ENCODE measurements around the gene KRTAP29-1.
"Not testable (repeated sequence)": the region's sequence is repeated elsewhere in the genome, so short reads cannot be mapped to it uniquely, and the experiment has no call there.

The KRTAP29-1 gene, protein sequence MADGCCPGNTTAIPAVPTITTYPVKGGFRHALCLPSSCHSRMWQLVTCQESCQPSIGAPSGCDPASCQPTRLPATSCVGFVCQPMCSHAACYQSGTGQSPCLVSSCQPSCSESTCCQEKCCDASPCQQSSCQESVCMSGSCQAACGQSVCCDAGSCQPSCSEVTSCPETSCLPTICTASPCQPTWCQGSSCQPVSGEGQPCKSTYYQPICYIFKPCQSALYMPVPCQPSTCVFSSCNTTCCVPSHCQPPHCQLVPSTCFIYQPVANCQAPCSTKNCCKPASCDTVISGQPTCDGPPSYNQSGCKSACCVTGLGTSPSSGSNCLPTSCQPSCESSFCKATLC

DNA sequence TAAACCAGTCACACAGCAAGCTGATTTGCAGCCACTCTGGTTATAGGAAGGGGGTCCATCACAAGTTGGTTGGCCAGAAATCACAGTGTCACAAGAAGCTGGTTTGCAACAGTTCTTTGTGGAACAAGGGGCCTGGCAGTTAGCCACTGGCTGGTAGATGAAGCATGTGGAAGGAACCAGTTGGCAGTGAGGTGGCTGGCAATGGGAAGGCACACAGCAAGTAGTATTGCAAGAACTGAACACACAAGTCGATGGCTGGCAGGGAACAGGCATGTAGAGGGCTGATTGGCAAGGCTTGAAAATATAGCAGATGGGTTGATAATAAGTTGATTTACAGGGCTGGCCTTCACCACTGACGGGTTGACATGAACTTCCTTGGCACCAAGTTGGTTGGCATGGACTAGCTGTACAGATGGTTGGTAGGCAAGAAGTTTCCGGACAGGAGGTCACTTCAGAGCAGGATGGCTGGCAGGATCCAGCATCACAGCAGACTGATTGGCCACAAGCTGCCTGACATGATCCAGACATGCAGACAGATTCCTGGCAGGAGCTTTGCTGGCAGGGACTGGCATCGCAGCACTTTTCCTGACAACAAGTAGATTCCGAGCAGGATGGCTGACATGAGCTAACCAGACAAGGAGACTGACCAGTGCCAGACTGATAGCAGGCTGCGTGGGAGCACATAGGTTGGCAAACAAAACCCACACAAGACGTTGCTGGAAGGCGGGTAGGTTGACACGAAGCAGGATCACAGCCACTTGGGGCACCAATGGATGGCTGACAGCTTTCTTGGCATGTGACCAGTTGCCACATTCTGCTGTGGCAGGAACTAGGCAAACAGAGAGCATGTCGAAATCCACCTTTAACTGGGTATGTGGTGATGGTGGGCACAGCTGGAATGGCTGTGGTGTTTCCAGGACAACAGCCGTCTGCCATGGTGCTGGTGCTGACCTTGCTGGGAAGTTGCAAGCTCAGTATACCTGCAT, at the start of gene KRTAP29-1:
KRTAP29-1 (minus strand) TSS at position 936 of the 986 bp plus-strand sequence; CDS start at position 936, 0 bp downstream.
- no peak within 1 kb of the TSS for H3K4me3 ChIP-seq (ENCODE audit: low read depth in 1 of 2, low read length in 2 of 2)
- peaks cover under 1 to 9% of the 10 kb centered on the region in 2 donors for H3K27me3 ChIP-seq (ENCODE audit: control insufficient read depth in 1 of 2, insufficient read depth in 2 of 2, low read length in 2 of 2)
- H3K4me1 ChIP-seq (ENCODE audit: control insufficient read depth in 1 of 2, insufficient read depth in 2 of 2, low read length in 2 of 2): no peaks in the 10 kb centered on the region
- no peak within 1 kb of the TSS for H3K9ac ChIP-seq (ENCODE audit: low read depth in 1 of 2, low read length in 2 of 2)
- no peak within 1 kb of the TSS for H3K27ac ChIP-seq (ENCODE audit: low read depth, low read length)
- no peaks in the 10 kb centered on the region for H3K36me3 ChIP-seq (ENCODE audit: control insufficient read depth in 1 of 2, insufficient read depth in 2 of 2, low read length in 2 of 2)
- H3K9me3 ChIP-seq (ENCODE audit: control insufficient read depth in 1 of 2, low read length in 2 of 2): no peaks in the 10 kb centered on the region

DNA sequence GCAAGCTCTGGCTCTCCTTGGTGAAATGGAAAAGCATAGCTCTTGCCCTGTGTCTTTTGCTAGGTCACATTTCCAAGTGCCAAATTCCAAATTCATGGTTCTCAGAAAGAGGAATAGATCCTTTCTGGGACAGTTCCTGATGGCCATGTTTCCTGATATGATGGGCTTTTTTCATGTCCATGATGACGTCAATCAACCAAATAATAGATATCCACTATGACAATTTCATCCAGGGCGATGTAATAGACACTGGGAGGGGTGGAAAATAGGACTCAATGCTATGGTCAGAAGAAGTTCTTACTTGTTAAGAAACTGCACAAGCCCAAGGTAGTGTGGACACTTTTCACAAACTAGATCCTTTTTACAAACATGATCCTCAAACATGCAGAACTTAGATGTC, 48.5 kb upstream of the KRTAP29-1 start:
- Histone ChIP-seq H3K9ac (ENCODE audit: low read depth in 1 of 2, low read length in 2 of 2) (no peak overlapping the region), H3K9me3 (ENCODE audit: control insufficient read depth in 1 of 2, low read length in 2 of 2) (no peaks in the 10 kb centered on the region), H3K4me1 (ENCODE audit: control insufficient read depth in 1 of 2, insufficient read depth in 2 of 2, low read length in 2 of 2) (no peaks in the 10 kb centered on the region), H3K27me3 (ENCODE audit: control insufficient read depth in 1 of 2, insufficient read depth in 2 of 2, low read length in 2 of 2) (peaks cover 0 to 9% of the 10 kb centered on the region in 2 donors), H3K36me3 (ENCODE audit: control insufficient read depth in 1 of 2, insufficient read depth in 2 of 2, low read length in 2 of 2) (no peaks in the 10 kb centered on the region), H3K4me3 (ENCODE audit: low read depth in 1 of 2, low read length in 2 of 2) (no peak overlapping the region), H3K27ac (ENCODE audit: low read depth, low read length) (no peak overlapping the region)

DNA sequence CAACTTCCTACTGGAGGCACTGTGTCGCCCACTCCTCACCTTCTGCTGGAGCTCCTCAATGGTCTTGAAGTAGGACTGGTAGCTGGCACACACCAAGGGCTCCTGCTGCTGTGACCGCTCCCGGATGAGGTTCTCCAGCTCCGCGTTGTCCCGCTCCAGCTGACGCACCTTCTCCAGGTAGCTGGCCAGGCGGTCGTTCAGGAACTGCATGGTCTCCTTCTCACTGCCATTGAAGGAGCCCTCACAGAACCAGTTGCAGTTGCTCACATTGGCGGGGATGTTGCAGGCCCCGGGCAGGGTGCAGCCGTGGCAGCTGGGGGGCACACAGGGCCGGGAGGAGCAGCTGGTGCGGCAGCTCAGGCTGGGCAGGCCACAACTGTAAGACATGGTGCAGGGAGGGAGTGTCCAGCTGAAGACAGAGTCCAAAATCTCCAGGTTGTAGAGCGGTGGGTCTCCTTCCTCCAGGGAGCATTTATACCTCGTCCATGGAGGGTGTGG, 47.8 kb upstream of the KRTAP29-1 start, which contains the start of gene KRT33A:
KRT33A (minus strand) TSS at position 448 of the 498 bp plus-strand sequence; CDS start at position 387, 61 bp downstream.
- not testable (repeated sequence) for H3K36me3 ChIP-seq (ENCODE audit: control insufficient read depth in 1 of 2, insufficient read depth in 2 of 2, low read length in 2 of 2); H3K4me3 ChIP-seq (ENCODE audit: low read depth in 1 of 2, low read length in 2 of 2); H3K27ac ChIP-seq (ENCODE audit: low read depth, low read length); H3K9ac ChIP-seq (ENCODE audit: low read depth in 1 of 2, low read length in 2 of 2); H3K4me1 ChIP-seq (ENCODE audit: control insufficient read depth in 1 of 2, insufficient read depth in 2 of 2, low read length in 2 of 2); H3K27me3 ChIP-seq (ENCODE audit: control insufficient read depth in 1 of 2, insufficient read depth in 2 of 2, low read length in 2 of 2); H3K9me3 ChIP-seq (ENCODE audit: control insufficient read depth in 1 of 2, low read length in 2 of 2)

DNA sequence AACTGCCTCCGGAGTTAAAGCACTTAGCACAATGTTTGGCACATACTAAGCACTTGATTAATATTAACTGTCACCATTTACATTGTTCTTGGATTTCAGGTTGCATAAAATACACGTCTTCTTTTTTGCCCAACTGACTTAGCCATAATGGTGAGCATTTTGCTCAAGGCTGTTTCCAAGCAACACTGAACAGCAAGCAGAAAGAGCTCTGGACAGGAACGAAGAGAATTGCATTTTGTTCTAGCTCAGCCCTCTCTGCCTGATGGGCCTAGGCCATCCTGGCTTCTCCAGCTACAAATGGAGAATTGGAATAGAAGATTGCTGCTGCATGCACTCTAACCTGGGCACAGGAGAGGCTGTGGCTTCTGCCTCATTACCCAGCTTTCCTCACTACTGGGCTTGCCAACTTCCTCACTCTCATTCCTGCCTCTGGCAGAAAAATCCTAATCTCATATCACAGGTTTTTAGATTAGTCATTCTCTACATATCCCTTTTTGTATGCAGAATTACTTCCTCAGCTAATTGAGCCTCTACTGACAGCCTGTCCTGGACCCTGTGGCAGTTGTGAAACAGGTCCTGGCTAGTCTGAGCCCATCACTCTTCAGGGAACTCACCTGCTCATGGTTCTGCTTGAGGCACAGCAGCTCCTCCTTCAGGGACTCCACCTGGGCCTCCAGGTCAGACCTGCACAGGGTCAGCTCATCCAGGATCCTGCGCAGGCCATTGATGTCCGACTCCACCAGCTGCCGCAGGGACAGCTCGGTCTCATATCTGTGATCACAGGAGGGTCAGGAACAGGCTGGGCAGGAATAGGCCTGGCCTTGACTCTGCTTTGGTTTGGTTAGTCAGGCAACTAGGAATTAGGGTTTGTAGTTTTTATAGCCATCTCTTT, 45.5 kb upstream of the KRTAP29-1 start:
- no peak overlapping the region for H3K27ac ChIP-seq (ENCODE audit: low read depth, low read length)

DNA sequence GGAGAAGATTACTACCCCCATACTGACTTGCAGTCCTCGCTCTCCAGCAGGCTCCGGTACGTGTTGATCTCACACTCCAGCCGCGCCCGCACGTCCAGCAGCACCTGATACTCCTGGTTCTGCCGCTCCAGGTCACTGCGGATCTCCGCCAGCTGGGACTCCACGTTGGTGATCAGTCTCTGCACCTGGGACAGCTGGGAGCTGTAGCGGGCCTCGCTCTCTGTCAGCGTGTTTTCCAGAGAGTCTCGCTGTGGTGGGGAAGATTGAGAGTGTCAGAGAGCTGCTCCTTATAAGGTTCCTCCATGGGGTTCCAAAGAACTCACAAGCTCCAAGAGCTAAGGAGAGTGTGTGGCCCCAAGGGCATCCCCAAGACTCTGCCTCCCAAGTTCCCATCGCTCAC, 43.8 kb upstream of the KRTAP29-1 start:
- H3K9ac ChIP-seq (ENCODE audit: low read depth in 1 of 2, low read length in 2 of 2); H3K36me3 ChIP-seq (ENCODE audit: control insufficient read depth in 1 of 2, insufficient read depth in 2 of 2, low read length in 2 of 2); H3K4me1 ChIP-seq (ENCODE audit: control insufficient read depth in 1 of 2, insufficient read depth in 2 of 2, low read length in 2 of 2); H3K27me3 ChIP-seq (ENCODE audit: control insufficient read depth in 1 of 2, insufficient read depth in 2 of 2, low read length in 2 of 2); H3K9me3 ChIP-seq (ENCODE audit: control insufficient read depth in 1 of 2, low read length in 2 of 2); H3K27ac ChIP-seq (ENCODE audit: low read depth, low read length); H3K4me3 ChIP-seq (ENCODE audit: low read depth in 1 of 2, low read length in 2 of 2): not testable (repeated sequence)

More for the DNA sequence above, 45.5 kb upstream of the KRTAP29-1 start:
- no peaks in the 10 kb centered on the region for H3K36me3 ChIP-seq (ENCODE audit: control insufficient read depth in 1 of 2, insufficient read depth in 2 of 2, low read length in 2 of 2)
- H3K4me3 ChIP-seq (ENCODE audit: low read depth in 1 of 2, low read length in 2 of 2): no peak overlapping the region
- H3K4me1 ChIP-seq (ENCODE audit: control insufficient read depth in 1 of 2, insufficient read depth in 2 of 2, low read length in 2 of 2): no peaks in the 10 kb centered on the region
- H3K9me3 ChIP-seq (ENCODE audit: control insufficient read depth in 1 of 2, low read length in 2 of 2): no peaks in the 10 kb centered on the region
- peaks cover 0 to 3% of the 10 kb centered on the region in 2 donors for H3K27me3 ChIP-seq (ENCODE audit: control insufficient read depth in 1 of 2, insufficient read depth in 2 of 2, low read length in 2 of 2)
- no peak overlapping the region for H3K9ac ChIP-seq (ENCODE audit: low read depth in 1 of 2, low read length in 2 of 2)

DNA sequence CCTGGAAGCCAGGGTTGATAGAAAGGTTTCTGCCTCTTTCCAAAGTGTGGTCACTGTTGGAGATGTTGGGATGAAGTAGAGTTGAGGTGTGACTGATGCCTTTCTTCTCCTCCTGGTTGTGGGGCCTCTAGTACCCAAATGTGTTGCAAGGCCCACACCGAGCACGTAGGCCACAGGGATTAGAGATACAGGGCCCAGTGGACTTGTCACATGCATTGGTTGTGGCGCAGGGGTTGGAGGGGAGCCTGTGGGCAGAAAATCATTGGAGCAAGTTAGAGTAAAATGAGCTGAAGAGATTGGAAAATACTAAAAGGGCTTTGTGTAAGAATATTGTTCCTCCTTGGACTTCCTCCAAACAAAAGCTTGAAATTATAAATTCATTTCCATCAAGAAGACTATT, 43.3 kb upstream of the KRTAP29-1 start:
- H3K4me3 ChIP-seq (ENCODE audit: low read depth in 1 of 2, low read length in 2 of 2): no peak overlapping the region
- H3K9ac ChIP-seq (ENCODE audit: low read depth in 1 of 2, low read length in 2 of 2): no peak overlapping the region

DNA sequence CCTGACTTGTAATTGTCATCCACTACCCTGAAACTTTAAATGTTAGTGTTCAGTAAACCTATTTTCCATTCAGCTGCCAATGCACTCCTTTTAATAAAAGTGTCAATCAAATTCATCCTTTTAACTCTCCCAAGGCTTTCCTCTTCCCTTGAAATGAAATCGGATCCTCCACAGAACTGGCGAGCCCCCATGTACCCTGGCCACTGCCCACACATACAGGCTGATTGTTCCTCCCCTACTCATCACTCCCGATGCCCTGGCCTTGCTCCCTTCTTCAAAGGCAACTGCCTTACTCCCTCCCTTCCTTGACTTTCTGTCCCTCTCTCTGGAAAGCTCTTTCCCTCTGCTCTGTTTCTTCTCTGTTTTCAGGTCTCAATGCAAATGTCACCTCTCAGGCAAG, 40.4 kb upstream of the KRTAP29-1 start:
- Histone ChIP-seq H3K27me3 (ENCODE audit: control insufficient read depth in 1 of 2, insufficient read depth in 2 of 2, low read length in 2 of 2) (no peaks in the 10 kb centered on the region), H3K4me1 (ENCODE audit: control insufficient read depth in 1 of 2, insufficient read depth in 2 of 2, low read length in 2 of 2) (peaks cover 7 to 14% of the 10 kb centered on the region in 2 donors), H3K9me3 (ENCODE audit: control insufficient read depth in 1 of 2, low read length in 2 of 2) (no peaks in the 10 kb centered on the region), H3K9ac (ENCODE audit: low read depth in 1 of 2, low read length in 2 of 2) (no peak overlapping the region), H3K4me3 (ENCODE audit: low read depth in 1 of 2, low read length in 2 of 2) (no peak overlapping the region), H3K36me3 (ENCODE audit: control insufficient read depth in 1 of 2, insufficient read depth in 2 of 2, low read length in 2 of 2) (no peaks in the 10 kb centered on the region), H3K27ac (ENCODE audit: low read depth, low read length) (no peak overlapping the region)

More for the DNA sequence above, 43.3 kb upstream of the KRTAP29-1 start:
- Histone ChIP-seq H3K4me1 (ENCODE audit: control insufficient read depth in 1 of 2, insufficient read depth in 2 of 2, low read length in 2 of 2) (no peaks in the 10 kb centered on the region), H3K27me3 (ENCODE audit: control insufficient read depth in 1 of 2, insufficient read depth in 2 of 2, low read length in 2 of 2) (no peaks in the 10 kb centered on the region), H3K36me3 (ENCODE audit: control insufficient read depth in 1 of 2, insufficient read depth in 2 of 2, low read length in 2 of 2) (no peaks in the 10 kb centered on the region), H3K9me3 (ENCODE audit: control insufficient read depth in 1 of 2, low read length in 2 of 2) (no peaks in the 10 kb centered on the region), H3K27ac (ENCODE audit: low read depth, low read length) (no peak overlapping the region)

DNA sequence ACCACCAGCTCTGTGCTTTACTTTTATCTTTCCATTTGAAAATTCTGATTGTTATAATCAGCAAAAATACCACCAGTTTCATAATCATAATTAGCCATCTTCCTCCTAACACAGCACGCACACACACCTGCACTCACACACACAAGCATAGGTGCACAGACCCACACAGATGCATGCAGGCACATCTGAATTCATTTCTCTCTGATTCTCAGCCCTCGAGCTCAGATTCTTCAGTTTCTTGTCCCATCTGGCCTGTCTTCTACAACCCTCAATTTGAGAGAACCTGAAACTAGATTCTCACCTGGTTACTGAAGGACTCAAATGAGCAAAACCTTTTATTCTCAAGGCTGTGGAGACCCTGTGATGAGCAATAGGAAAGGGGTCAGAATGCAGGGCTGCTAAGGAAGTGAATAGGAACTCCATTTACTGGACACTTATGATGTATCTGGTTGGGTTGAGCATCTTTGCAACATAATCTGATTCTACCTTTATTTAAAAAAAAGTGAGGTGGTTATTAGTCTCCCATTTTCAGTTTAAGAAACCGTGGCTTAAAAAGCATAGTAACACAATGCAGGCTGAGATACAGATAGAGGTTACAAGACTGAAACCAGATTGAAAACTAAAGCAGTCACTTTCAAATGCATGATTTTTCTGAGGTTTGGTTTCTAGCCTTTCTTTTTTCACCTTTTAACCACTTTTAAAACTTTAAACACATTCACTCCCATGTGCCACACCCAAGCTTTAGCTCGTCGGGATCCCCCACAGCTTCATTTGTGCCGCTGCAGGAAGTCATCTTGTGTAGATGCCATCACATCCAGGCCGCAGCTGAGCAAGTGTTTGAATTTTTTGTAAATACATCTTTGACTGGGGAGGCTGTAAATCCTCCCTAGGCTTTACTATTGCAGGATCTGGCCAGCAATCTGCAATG, 38.5 kb upstream of the KRTAP29-1 start:
- no peak overlapping the region for H3K9ac ChIP-seq (ENCODE audit: low read depth in 1 of 2, low read length in 2 of 2)
- no peaks in the 10 kb centered on the region for H3K9me3 ChIP-seq (ENCODE audit: control insufficient read depth in 1 of 2, low read length in 2 of 2)
- H3K4me1 ChIP-seq (ENCODE audit: control insufficient read depth in 1 of 2, insufficient read depth in 2 of 2, low read length in 2 of 2): peaks cover 7 to 14% of the 10 kb centered on the region in 2 donors
- peaks cover 0 to 4% of the 10 kb centered on the region in 2 donors for H3K27me3 ChIP-seq (ENCODE audit: control insufficient read depth in 1 of 2, insufficient read depth in 2 of 2, low read length in 2 of 2)
- H3K27ac ChIP-seq (ENCODE audit: low read depth, low read length): no peak overlapping the region
- H3K36me3 ChIP-seq (ENCODE audit: control insufficient read depth in 1 of 2, insufficient read depth in 2 of 2, low read length in 2 of 2): no peaks in the 10 kb centered on the region
- no peak overlapping the region for H3K4me3 ChIP-seq (ENCODE audit: low read depth in 1 of 2, low read length in 2 of 2)

DNA sequence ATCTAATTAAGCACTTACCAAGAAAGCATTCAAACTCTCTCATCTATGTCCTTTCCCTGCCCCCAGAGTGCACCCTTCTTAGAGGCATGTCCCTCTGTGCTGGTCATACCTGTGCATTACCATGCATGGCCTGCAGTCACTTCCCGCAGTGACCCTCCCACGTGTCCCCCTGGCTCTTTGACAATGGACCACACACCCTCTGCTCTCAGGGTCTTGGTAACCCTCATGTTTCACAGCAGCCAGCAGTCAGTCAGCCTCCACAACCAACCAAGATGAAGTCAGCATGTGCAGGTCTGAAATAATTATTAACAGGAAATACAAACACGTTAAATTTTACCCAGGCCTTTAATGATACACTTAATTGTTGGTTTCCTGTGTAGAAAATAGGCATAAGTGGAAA, 37.8 kb upstream of the KRTAP29-1 start:
- Histone ChIP-seq H3K27ac (ENCODE audit: low read depth, low read length) (no peak overlapping the region), H3K27me3 (ENCODE audit: control insufficient read depth in 1 of 2, insufficient read depth in 2 of 2, low read length in 2 of 2) (peaks cover 0 to 7% of the 10 kb centered on the region in 2 donors)

More for the DNA sequence above, 37.8 kb upstream of the KRTAP29-1 start:
- H3K4me1 ChIP-seq (ENCODE audit: control insufficient read depth in 1 of 2, insufficient read depth in 2 of 2, low read length in 2 of 2): peaks cover 7 to 14% of the 10 kb centered on the region in 2 donors
- no peaks in the 10 kb centered on the region for H3K36me3 ChIP-seq (ENCODE audit: control insufficient read depth in 1 of 2, insufficient read depth in 2 of 2, low read length in 2 of 2)
- H3K9me3 ChIP-seq (ENCODE audit: control insufficient read depth in 1 of 2, low read length in 2 of 2): no peaks in the 10 kb centered on the region
- H3K9ac ChIP-seq (ENCODE audit: low read depth in 1 of 2, low read length in 2 of 2): no peak overlapping the region
- H3K4me3 ChIP-seq (ENCODE audit: low read depth in 1 of 2, low read length in 2 of 2): no peak overlapping the region

Data from duodenal mucosa (tissue), 2 donors.